ENCODE data around the gene PRKCSH. TPM values are rescaled to one million over a fixed set of nuclear protein-coding genes. Genes with fewer than 3 reads are reported as not detected.
"Not testable (repeated sequence)": the region's sequence is repeated elsewhere in the genome, so short reads cannot be mapped to it uniquely, and the experiment has no call there.

PRKCSH gene
- total RNA-seq, 1 donor from 2014 or later, result 208 TPM

- peak overlapping the region in 1 of 2 donors; percentile 37 for H3K27ac ChIP-seq
- H3K27me3 ChIP-seq, result no peaks in the 10 kb centered on the region
- peaks cover 14 to 35% of the 10 kb centered on the region in 2 donors for H3K4me1 ChIP-seq
These were observed 12.2 kb upstream of the PRKCSH start for GRCh38 chr19:11423164-11423790.

GRCh38 chr19:11423791-11424181, 11.6 kb upstream of the PRKCSH start:
- Histone ChIP-seq H3K4me3 (no peak overlapping the region), H3K27me3 (no peaks in the 10 kb centered on the region), H3K27ac (no peak overlapping the region), H3K9me3 (no peaks in the 10 kb centered on the region), H3K36me3 (no peaks in the 10 kb centered on the region), H3K4me1 (peaks cover 14 to 30% of the 10 kb centered on the region in 2 donors)
- DNase-seq (ENCODE audit: low spot score in 2 of 2), result no peak
- TF ChIP-seq CTCF (IDR thresholded peaks at IDR 0.05), result no peak
- intact Hi-C loops (cut with DNase I), result no loop called here

More at GRCh38 chr19:11423164-11423790, 12.2 kb upstream of the PRKCSH start:
- H3K9me3 ChIP-seq, result no peaks in the 10 kb centered on the region
- H3K4me3 ChIP-seq, result no peak overlapping the region
- no peak for DNase-seq (ENCODE audit: low spot score in 2 of 2)
- H3K36me3 ChIP-seq, result no peaks in the 10 kb centered on the region
- intact Hi-C loops (cut with DNase I), result no loop called here
- no peak for TF ChIP-seq CTCF (IDR thresholded peaks at IDR 0.05)

- no peak for TF ChIP-seq CTCF (IDR thresholded peaks at IDR 0.05)
- peaks cover 7 to 14% of the 10 kb centered on the region in 2 donors for H3K4me1 ChIP-seq
- no peak overlapping the region for H3K4me3 ChIP-seq
- no peaks in the 10 kb centered on the region for H3K36me3 ChIP-seq
- no peaks in the 10 kb centered on the region for H3K27me3 ChIP-seq
- intact Hi-C loops (cut with DNase I), result no loop called here
- DNase-seq (ENCODE audit: low spot score in 2 of 2), result no peak
- no peaks in the 10 kb centered on the region for H3K9me3 ChIP-seq
- no peak overlapping the region for H3K27ac ChIP-seq
These were observed 9.5 kb upstream of the PRKCSH start for GRCh38 chr19:11425719-11426457.

- H3K4me1 ChIP-seq, result peaks cover 0 to 6% of the 10 kb centered on the region in 2 donors
- intact Hi-C loops (cut with DNase I), result no loop called here
These were observed 8.8 kb upstream of the PRKCSH start for GRCh38 chr19:11426656-11427055.

GRCh38 chr19:11433526-11433925, 1.9 kb upstream of the PRKCSH start:
- H3K27ac ChIP-seq; DNase-seq (ENCODE audit: low spot score in 2 of 2); H3K9me3 ChIP-seq; intact Hi-C loops (cut with DNase I); H3K4me3 ChIP-seq; H3K27me3 ChIP-seq: not testable (repeated sequence)
- Histone ChIP-seq H3K4me1 (peaks cover 12 to 14% of the 10 kb centered on the region in 2 donors), H3K36me3 (peaks cover 11 to 13% of the 10 kb centered on the region in 2 donors)

More at GRCh38 chr19:11426656-11427055, 8.8 kb upstream of the PRKCSH start:
- no peak for TF ChIP-seq CTCF (IDR thresholded peaks at IDR 0.05)
- no peaks in the 10 kb centered on the region for H3K36me3 ChIP-seq
- DNase-seq (ENCODE audit: low spot score in 2 of 2), result no peak
- H3K27me3 ChIP-seq, result no peaks in the 10 kb centered on the region
- H3K27ac ChIP-seq, result no peak overlapping the region
- H3K4me3 ChIP-seq, result no peak overlapping the region
- H3K9me3 ChIP-seq, result no peaks in the 10 kb centered on the region

GRCh38 chr19:11434703-11435056, 755 bp upstream of the PRKCSH start:
- DNase-seq (ENCODE audit: low spot score in 2 of 2), result no peak
- intact Hi-C loops (cut with DNase I), result loop anchor here (1.0 to 2.0 kb wide), 5 partner anchors 12 to 88 kb away; partner anchors contain the start of genes CCDC159, SWSAP1, TMEM205 and ZNF653
- Histone ChIP-seq H3K27ac (peak overlapping the region; percentile 73 to 80), H3K9me3 (no peaks in the 10 kb centered on the region), H3K27me3 (no peaks in the 10 kb centered on the region), H3K36me3 (peaks cover 18 to 20% of the 10 kb centered on the region in 2 donors), H3K4me1 (peaks cover 12 to 14% of the 10 kb centered on the region in 2 donors), H3K4me3 (peak overlapping the region; percentile 82 to 93)
- TF ChIP-seq CTCF (IDR thresholded peaks at IDR 0.05), result no peak

All from ascending aorta (tissue), 2 donors.